NCI-H2227 (cell line): ENCODE measurements around the gene GALNS.
"Not testable (repeated sequence)": the region's sequence is repeated elsewhere in the genome, so short reads cannot be mapped to it uniquely, and the experiment has no call there.

Experiments used
- DNase-seq: peaks from one replicate; lab custom pipeline; 2025; ENCODE audit not compliant: unreplicated experiment; lab: John Stamatoyannopoulos, UW

Gene GALNS

GRCh38 chr16:88807142-88807625 lies 49.6 kb downstream of the GALNS start:
- no peak for DNase-seq

- DNase-seq, result no peak
Observed at GRCh38 chr16:88806491-88807111, 50.1 kb downstream of the GALNS start.

DNA sequence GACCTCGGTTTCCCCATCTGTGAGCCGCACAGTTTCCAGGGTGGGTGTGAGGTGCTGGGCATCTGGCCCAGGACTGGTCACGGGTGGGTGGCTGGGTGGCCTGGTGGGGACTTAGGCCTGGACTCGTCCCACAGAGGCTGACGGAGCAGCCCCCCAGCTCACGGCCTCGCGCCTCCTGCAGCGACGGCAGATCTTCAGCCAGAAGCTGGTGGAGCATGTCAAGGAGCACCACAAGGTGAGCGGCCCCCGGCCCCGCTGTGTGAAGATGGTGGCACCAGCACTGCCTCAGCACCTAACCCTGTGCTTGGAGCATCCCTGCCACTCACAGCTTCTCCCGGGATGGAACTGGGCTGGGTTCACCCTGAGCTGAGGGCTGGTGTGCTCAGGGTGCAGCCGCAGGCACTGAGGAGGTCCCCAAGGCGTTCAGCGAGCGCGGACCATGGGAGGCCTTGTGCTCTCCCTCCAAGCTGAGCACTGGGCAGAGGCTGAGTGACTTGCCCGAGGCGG lies 50.8 kb downstream of the GALNS start:
- no peak for DNase-seq

DNA sequence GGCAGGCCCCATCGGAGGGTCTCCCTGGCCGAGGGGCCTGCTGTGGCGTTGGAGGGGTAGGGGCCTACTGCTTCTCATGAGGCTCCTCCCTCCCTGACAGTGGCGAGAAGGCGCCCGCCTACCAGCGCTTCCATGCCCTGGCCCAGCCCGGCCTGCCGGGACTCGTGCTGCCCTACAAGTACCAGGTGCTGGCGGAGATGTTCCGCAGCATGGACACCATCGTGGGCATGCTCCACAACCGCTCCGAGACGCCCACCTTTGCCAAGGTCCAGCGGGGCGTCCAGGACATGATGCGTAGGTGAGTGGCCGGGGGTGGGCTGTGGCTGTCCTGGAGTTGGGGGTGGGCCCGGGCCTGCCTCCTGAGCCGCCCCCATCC lies 51.4 kb downstream of the GALNS start:
- peak; percentile 17 for DNase-seq

DNA sequence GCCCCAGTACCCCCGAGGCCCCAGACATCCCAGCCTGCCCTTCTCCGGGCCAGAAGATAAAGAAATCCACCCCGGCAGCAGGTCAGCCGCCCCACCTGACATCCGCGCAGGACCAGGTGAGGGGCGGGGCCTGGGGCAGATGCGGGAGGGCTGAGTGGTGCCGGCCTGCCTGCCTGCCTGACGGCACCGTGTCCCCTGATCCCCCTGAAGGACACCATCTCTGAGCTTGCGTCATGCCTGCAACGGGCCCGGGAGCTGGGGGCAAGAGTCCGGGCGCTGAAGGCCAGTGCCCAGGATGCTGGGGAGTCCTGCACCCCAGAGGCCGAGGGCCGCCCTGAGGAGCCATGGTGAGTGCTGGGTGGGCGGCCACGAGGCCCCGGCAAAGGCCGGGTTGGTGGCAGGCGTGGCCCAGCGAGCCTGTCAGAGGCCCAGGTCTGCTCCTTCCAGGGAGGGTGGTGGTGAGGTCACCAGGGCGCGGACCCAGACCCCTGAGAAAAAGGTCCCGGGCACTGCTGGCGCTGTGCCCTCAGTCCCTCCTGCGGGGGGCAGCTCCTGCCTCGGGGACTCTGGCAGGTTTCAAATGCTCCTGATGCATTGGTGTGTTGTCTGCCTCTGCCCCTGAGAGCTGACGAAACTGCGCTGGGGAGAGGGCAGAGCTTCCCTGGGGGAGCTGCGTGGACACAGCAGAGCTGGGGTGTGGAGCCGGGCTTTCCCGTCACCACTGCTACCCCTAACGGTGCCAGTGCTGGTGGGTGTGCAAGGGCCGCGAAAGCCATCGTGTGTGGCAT lies 52.0 kb downstream of the GALNS start:
- peak; percentile 38 for DNase-seq

- DNase-seq, result no peak
Observed at GRCh38 chr16:88804173-88804551, 52.6 kb downstream of the GALNS start.

- peak; percentile 89 for DNase-seq
Observed at GRCh38 chr16:88803264-88803987, 53.3 kb downstream of the GALNS start, which contains the start of gene CDT1. Gene CDT1 (plus strand): TSS chr16:88803789. CDS start chr16:88803832, 43 bp downstream.

- no peak for DNase-seq
Observed at GRCh38 chr16:88800277-88800592, 56.5 kb downstream of the GALNS start.

- DNase-seq, result no peak
Observed at GRCh38 chr16:88799569-88800276, 57.0 kb downstream of the GALNS start.

DNA sequence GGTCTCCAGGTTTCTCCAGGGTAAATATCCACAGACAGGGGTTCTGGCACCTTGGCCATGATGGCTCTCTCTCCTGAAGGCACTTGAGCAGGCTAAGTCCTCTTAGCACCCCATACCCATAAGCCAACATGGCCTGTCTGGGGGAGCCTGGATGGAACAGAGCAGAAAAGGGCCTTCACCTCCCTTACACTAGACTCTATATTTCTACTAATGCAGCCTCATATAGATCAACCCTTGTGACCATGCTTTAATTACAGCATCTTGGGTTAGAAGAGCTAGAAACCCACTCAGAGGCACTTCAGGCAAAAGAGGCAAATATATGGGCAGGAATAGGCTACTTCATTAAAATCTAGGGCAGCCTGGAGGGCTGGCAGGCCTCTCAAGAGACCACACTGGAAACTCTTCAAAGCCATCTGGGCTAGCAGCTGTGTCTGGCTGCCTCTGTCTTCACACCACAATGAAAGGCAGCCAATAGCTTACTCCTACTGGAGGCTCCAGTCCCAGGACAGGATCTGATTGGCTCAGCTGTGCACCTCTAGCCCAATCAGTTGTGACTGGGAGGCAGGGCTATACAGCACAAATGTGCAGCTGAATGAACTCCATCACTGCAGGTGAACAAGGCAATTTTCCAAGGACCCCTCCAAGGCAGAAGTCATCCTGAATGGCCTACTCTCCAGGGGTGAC lies 57.8 kb downstream of the GALNS start:
- DNase-seq, result no peak

- DNase-seq, result no peak
Observed at GRCh38 chr16:88798073-88798472, 58.7 kb downstream of the GALNS start.

DNA sequence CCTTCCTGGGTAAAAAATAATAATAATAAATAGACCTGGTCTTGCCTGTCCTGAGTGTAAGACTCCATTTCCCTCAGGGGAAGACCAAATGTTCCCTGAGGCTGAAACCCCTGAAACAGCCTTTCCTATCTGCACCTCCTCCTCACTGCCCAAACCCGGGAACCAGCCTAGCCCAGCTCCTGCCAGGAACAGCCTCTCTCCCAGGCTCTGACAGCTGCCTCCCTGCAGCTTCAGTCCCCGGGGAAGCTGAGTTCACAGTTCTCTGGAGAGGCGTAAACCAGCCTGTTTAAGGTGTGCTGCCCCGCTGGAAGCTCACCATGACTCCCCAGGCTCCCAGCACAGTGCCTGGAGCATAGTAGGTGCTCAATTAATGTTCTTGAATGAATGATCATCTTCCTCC lies 60.5 kb downstream of the GALNS start:
- no peak for DNase-seq

GRCh38 chr16:88793251-88793954 lies 63.3 kb downstream of the GALNS start:
- DNase-seq, result no peak

DNA sequence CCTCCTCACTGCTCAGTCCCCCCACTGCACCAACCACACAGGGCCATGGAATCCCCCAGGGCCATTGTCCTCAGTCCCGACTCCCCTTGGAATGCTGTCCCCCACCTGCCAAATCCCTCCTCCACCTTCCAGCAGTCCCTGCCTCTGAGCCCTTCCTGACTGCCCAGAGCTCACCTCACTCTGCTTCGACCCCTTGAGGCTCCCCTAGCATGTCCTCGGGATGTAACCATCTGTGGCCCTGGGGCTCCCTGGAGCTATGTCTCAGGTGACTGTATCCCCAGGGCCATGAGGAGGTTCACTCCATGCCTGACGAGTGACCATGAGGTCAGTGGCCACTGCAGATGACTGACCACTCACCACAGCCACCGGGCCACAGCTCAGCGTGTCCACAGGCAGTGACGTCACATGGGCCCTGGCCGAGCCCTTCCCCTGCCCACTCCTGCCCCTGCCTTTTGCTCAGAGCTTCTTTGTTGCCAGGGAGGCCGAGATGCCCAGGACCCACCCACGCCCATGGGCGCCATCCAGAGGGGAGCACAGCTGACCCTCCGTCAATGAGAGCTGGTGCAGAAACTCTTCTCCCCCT lies 64.0 kb downstream of the GALNS start:
- DNase-seq, result no peak

- no peak for DNase-seq
Observed at GRCh38 chr16:88792078-88792550, 64.6 kb downstream of the GALNS start.

- no peak for DNase-seq
Observed at GRCh38 chr16:88790312-88791211, 66.2 kb downstream of the GALNS start.

GRCh38 chr16:88789594-88789993 lies 67.2 kb downstream of the GALNS start:
- DNase-seq, result no peak

DNA sequence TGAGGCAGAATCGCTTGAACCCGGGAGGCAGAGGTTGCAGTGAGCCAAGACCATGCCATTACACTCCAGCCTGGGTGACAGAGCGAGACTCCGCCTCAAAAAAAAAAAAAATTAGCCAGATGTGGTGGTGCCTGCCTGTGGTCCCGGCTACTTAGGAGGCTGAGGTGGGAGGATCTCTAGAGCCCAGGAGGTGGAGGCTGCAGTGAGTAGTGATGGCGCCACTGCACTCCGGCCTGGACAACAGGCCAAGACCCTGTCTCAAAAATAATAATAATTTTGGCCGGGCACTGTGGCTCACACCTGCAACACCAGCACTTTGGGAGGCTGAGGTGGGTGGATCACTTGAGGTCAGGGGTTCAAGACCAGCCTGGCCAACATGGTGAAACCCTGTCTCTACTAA lies 68.0 kb downstream of the GALNS start:
- DNase-seq, result not testable (repeated sequence)
